Keratinocyte (primary cell): ENCODE data around the gene MYEF2. TPM values are rescaled to one million over a fixed set of nuclear protein-coding genes. Genes with fewer than 3 reads are reported as not detected.
A peak's percentile ranks its signal among the peaks of the same experiment; 100 is the strongest.

Source experiments
- DNase-seq: peaks from one replicate; pipeline ENCODE4 v3.0.0-alpha.2; 2011; ENCODE audit warnings: low read depth, missing footprints, low spot score
- FAIRE-seq: peaks from 2 replicates; lab custom pipeline; 2011; peaks lifted over from hg19 to GRCh38; lab: Jason Lieb, UNC
- H2AFZ ChIP-seq: 2 replicates; pipeline ENCODE4 v1.6.0; 2012; ENCODE audit warnings: low read length, control low read depth, inconsistent platforms; ENCODE audit not compliant: control insufficient read depth
- H3K27ac ChIP-seq: 2 replicates; pipeline ENCODE4 v1.5.1; 2011; ENCODE audit warnings: low read length; ENCODE audit not compliant: control insufficient read depth, insufficient read depth
- H3K27me3 ChIP-seq: 3 replicates; pipeline ENCODE4 v1.6.0; 2011; ENCODE audit warnings: low read length; ENCODE audit not compliant: control insufficient read depth, insufficient read depth; ENCODE audit errors: extremely low read depth
- H3K36me3 ChIP-seq, 2 experiments: 2 replicates in 1 of 2; 3 replicates in 1 of 2; pipeline ENCODE4 v1.5.1; 2011; ENCODE audit warnings: low read length in 2 of 2, mild to moderate bottlenecking in 1 of 2; ENCODE audit not compliant: control insufficient read depth in 2 of 2, insufficient read depth in 2 of 2; ENCODE audit errors: extremely low read depth in 1 of 2
- H3K4me1 ChIP-seq: 3 replicates; pipeline ENCODE4 v1.5.1; 2011; ENCODE audit warnings: low read length; ENCODE audit not compliant: control insufficient read depth, insufficient read depth; ENCODE audit errors: extremely low read depth
- H3K4me2 ChIP-seq: 3 replicates; pipeline ENCODE4 v1.6.0; 2011; ENCODE audit warnings: low read depth, low read length; ENCODE audit not compliant: control insufficient read depth, insufficient read depth; ENCODE audit errors: extremely low read depth
- H3K4me3 ChIP-seq, 3 experiments: fragments of 200-600 bp in 1 of 3; sonication (generic) in 1 of 3; 2 replicates in 2 of 3; 3 replicates in 1 of 3; pipeline ENCODE4 v1.5.1; 2011 to 2016; ENCODE audit warnings: low read length in 3 of 3, mild to moderate bottlenecking in 3 of 3, control low read depth in 2 of 3, inconsistent platforms in 1 of 3, low read depth in 1 of 3, mixed read lengths in 1 of 3, mixed run types in 1 of 3, moderate library complexity in 1 of 3; ENCODE audit not compliant: control insufficient read depth in 2 of 3, insufficient read depth in 2 of 3; ENCODE audit errors: extremely low read depth in 1 of 3
- H3K79me2 ChIP-seq: 2 replicates; pipeline ENCODE4 v1.6.0; 2012; ENCODE audit warnings: low read length; ENCODE audit not compliant: control insufficient read depth, insufficient read depth
- H3K9ac ChIP-seq: 3 replicates; pipeline ENCODE4 v1.6.0; 2011; ENCODE audit warnings: low read length; ENCODE audit not compliant: control insufficient read depth, insufficient read depth; ENCODE audit errors: extremely low read depth
- H3K9me1 ChIP-seq: 3 replicates; pipeline ENCODE4 v1.6.0; 2011; ENCODE audit warnings: low read length; ENCODE audit not compliant: control insufficient read depth, insufficient read depth; ENCODE audit errors: extremely low read depth
- H3K9me3 ChIP-seq: 2 replicates; pipeline ENCODE4 v1.5.1; 2012; ENCODE audit warnings: low read depth, low read length; ENCODE audit not compliant: control insufficient read depth
- H4K20me1 ChIP-seq: 3 replicates; pipeline ENCODE4 v1.6.0; 2011; ENCODE audit warnings: low read length; ENCODE audit not compliant: control insufficient read depth, insufficient read depth; ENCODE audit errors: extremely low read depth
- EZH2 ChIP-seq: IDR thresholded peaks from one replicate; pipeline ENCODE4 v1.6.1; 2012; ENCODE audit warnings: inconsistent platforms, mild to moderate bottlenecking, low read length, moderate library complexity
- dilution Hi-C: fragments of 300-500 bp; cut with MboI; formaldehyde crosslinking; loops from one replicate; pipeline ENCODE4 v1.7.0; 2020; ENCODE audit warnings: low sequenced_read_pairs; ENCODE audit not compliant: extremely low pct_ligation_motif_present
- polyA plus RNA-seq, 5 experiments: library from polyadenylated mRNA; depleted of rRNA in 3 of 5; stranded (reverse) in 3 of 5; stranded (forward) in 1 of 5; unstranded in 1 of 5; fragments of >200 nt; gene quantifications; 1 replicate in 1 of 5; 2 replicates in 3 of 5; 3 replicates in 1 of 5; pipeline versions ENCODE4 v1.2.1 to v1.2.3, GENCODE V29; 2011 to 2012; ENCODE audit warnings: missing spikeins in 2 of 5, low read depth in 1 of 5, low replicate concordance in 1 of 5
- TF ChIP-seq, protein P1 (sequence below), 3 experiments: IDR thresholded peaks in 1 of 3; conservative IDR thresholded peaks in 1 of 3; optimal IDR thresholded peaks in 1 of 3; 2 replicates in 2 of 3; 3 replicates in 1 of 3; pipeline versions ENCODE3 to v1.5.1; 2011; ENCODE audit warnings: low read length in 3 of 3, mild to moderate bottlenecking in 3 of 3, moderate library complexity in 2 of 3, control low read depth in 1 of 3, inconsistent platforms in 1 of 3; ENCODE audit not compliant: insufficient read depth in 2 of 3; ENCODE audit errors: extremely low read depth in 1 of 3

MYEF2 gene
- polyA plus RNA-seq, 1 donor (not counting 4 experiments of a cell fraction or from before 2014, with no cell fraction given): 2.8 TPM

DNA sequence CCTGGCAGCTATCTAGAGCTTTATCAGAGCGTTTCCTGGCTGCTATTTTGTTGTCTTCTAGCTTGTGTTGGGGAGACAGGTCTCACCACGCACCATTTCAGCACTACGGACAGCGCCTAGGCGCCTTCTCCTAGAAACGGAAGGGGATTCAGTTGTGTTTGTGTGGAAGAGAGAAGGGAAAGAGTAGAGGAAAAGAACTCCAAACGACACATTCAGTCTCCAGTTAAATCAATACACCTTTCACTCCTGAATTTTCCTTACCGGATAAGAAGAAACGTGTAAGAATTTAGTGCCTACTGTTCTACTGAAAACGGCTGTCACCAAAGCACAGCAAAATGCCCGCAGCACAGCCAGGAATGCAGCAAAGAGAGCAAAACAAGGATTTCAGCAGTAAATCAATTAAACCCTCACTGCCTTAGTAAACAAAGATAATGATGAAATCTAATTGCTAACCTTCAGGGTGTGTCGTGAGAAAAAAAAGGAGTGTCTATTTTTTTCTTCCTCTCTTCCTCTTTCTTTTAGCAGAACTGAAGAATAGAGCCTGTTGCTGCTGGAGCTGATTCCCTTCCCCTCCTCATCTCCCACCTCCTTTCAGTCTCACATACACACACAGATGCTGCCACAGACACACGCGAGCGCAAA lies 13.0 kb upstream of the MYEF2 start:
- H3K9me1 ChIP-seq: no peaks in the 10 kb centered on the region
- H3K4me1 ChIP-seq: no peaks in the 10 kb centered on the region
- no peak overlapping the region for H2AFZ ChIP-seq
- DNase-seq (peak; percentile 4), FAIRE-seq (no peak)
- no peak for TF ChIP-seq EZH2
- TF ChIP-seq, protein P1, sequence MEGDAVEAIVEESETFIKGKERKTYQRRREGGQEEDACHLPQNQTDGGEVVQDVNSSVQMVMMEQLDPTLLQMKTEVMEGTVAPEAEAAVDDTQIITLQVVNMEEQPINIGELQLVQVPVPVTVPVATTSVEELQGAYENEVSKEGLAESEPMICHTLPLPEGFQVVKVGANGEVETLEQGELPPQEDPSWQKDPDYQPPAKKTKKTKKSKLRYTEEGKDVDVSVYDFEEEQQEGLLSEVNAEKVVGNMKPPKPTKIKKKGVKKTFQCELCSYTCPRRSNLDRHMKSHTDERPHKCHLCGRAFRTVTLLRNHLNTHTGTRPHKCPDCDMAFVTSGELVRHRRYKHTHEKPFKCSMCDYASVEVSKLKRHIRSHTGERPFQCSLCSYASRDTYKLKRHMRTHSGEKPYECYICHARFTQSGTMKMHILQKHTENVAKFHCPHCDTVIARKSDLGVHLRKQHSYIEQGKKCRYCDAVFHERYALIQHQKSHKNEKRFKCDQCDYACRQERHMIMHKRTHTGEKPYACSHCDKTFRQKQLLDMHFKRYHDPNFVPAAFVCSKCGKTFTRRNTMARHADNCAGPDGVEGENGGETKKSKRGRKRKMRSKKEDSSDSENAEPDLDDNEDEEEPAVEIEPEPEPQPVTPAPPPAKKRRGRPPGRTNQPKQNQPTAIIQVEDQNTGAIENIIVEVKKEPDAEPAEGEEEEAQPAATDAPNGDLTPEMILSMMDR (optimal IDR thresholded peaks at IDR 0.05 in 1 of 3, IDR thresholded peaks at IDR 0.05 in 1 of 3, conservative IDR thresholded peaks at IDR 0.05 in 1 of 3; ENCODE audit: extremely low read depth in 1 of 3, insufficient read depth in 2 of 3, low read length in 3 of 3): no peak
- no peaks in the 10 kb centered on the region for H4K20me1 ChIP-seq
- no peak overlapping the region for H3K9ac ChIP-seq
- H3K36me3 ChIP-seq: no peaks in the 10 kb centered on the region
- H3K4me2 ChIP-seq: peak overlapping the region; percentile 57
- no peaks in the 10 kb centered on the region for H3K79me2 ChIP-seq
- peaks cover 11% of the 10 kb centered on the region for H3K27me3 ChIP-seq
- no peak overlapping the region for H3K4me3 ChIP-seq
- dilution Hi-C loops: no loop called here
- no peak overlapping the region for H3K27ac ChIP-seq
- no peaks in the 10 kb centered on the region for H3K9me3 ChIP-seq

DNA sequence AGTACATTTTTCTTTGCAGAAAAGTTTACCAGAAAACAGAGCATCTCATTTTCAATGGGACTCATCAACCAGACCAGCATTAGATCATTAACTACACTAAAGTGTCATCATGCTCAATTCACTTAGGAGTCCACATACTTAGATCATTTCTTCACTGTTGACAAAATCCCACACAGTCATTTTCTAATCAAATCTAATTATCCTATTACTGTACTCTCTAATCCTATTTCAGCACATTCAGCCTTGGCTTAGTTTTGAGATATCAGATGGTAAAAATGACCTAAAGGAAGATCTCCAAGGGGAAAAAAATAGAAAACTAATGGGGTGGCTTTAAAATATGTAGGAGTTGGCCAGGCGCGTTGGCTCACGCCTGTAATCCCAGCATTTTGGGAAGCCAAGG lies 8.2 kb upstream of the MYEF2 start:
- Histone ChIP-seq H3K79me2 (no peaks in the 10 kb centered on the region), H3K9ac (no peak overlapping the region), H3K4me2 (no peak overlapping the region), H3K27ac (no peak overlapping the region), H3K4me1 (no peaks in the 10 kb centered on the region), H2AFZ (no peak overlapping the region), H3K27me3 (peaks cover under 1% of the 10 kb centered on the region), H4K20me1 (no peaks in the 10 kb centered on the region), H3K36me3 (no peaks in the 10 kb centered on the region), H3K9me1 (no peaks in the 10 kb centered on the region), H3K9me3 (no peaks in the 10 kb centered on the region), H3K4me3 (no peak overlapping the region)
- dilution Hi-C loops: no loop called here
- TF ChIP-seq, protein P1 (optimal IDR thresholded peaks at IDR 0.05 in 1 of 3, IDR thresholded peaks at IDR 0.05 in 1 of 3, conservative IDR thresholded peaks at IDR 0.05 in 1 of 3; ENCODE audit: extremely low read depth in 1 of 3, insufficient read depth in 2 of 3, low read length in 3 of 3): no peak
- no peak for TF ChIP-seq EZH2
- FAIRE-seq: no peak
- no peak for DNase-seq
